ENCODE results near the gene SLC6A3.

Gene SLC6A3

GRCh38 chr5:1414311-1415058 is 30.8 kb downstream of the SLC6A3 start:
- H3K27me3 ChIP-seq (ENCODE audit: control insufficient read depth, insufficient read depth, low read length), result no peaks in the 10 kb centered on the region
- no peak overlapping the region for H3K9ac ChIP-seq
- H3K4me1 ChIP-seq, result no peaks in the 10 kb centered on the region
- H3K4me2 ChIP-seq (ENCODE audit: low read length), result no peak overlapping the region
- no peaks in the 10 kb centered on the region for H3K79me2 ChIP-seq
- no peak overlapping the region for H2AFZ ChIP-seq
- H3K9me3 ChIP-seq (ENCODE audit: control insufficient read depth, low read length), result no peaks in the 10 kb centered on the region
- H3K36me3 ChIP-seq (ENCODE audit: control insufficient read depth, insufficient read depth, low read length), result no peaks in the 10 kb centered on the region
- TF ChIP-seq CTCF (IDR thresholded peaks at IDR 0.05), result no peak
- H3K27ac ChIP-seq, result no peak overlapping the region
- no peak overlapping the region for H3K4me3 ChIP-seq (ENCODE audit: low read depth, low read length)

- H3K4me2 ChIP-seq (ENCODE audit: low read length), result no peak overlapping the region
- H3K9me3 ChIP-seq (ENCODE audit: control insufficient read depth, low read length), result no peaks in the 10 kb centered on the region
- no peak for TF ChIP-seq CTCF (IDR thresholded peaks at IDR 0.05)
- H3K27ac ChIP-seq, result no peak overlapping the region
- H3K4me1 ChIP-seq, result no peaks in the 10 kb centered on the region
- no peak overlapping the region for H3K9ac ChIP-seq
- H3K36me3 ChIP-seq (ENCODE audit: control insufficient read depth, insufficient read depth, low read length), result no peaks in the 10 kb centered on the region
- H3K4me3 ChIP-seq (ENCODE audit: low read depth, low read length), result no peak overlapping the region
- no peaks in the 10 kb centered on the region for H3K27me3 ChIP-seq (ENCODE audit: control insufficient read depth, insufficient read depth, low read length)
- H3K79me2 ChIP-seq, result no peaks in the 10 kb centered on the region
- no peak overlapping the region for H2AFZ ChIP-seq
Observed at GRCh38 chr5:1413611-1414241, 31.5 kb downstream of the SLC6A3 start.

GRCh38 chr5:1413211-1413610 is 32.0 kb downstream of the SLC6A3 start:
- no peaks in the 10 kb centered on the region for H3K36me3 ChIP-seq (ENCODE audit: control insufficient read depth, insufficient read depth, low read length)
- no peak overlapping the region for H3K9ac ChIP-seq
- H3K4me3 ChIP-seq (ENCODE audit: low read depth, low read length), result no peak overlapping the region
- no peaks in the 10 kb centered on the region for H3K79me2 ChIP-seq
- no peak overlapping the region for H3K4me2 ChIP-seq (ENCODE audit: low read length)
- H3K27me3 ChIP-seq (ENCODE audit: control insufficient read depth, insufficient read depth, low read length), result no peaks in the 10 kb centered on the region
- TF ChIP-seq CTCF (IDR thresholded peaks at IDR 0.05), result no peak
- no peak overlapping the region for H3K27ac ChIP-seq
- H3K9me3 ChIP-seq (ENCODE audit: control insufficient read depth, low read length), result no peaks in the 10 kb centered on the region
- no peaks in the 10 kb centered on the region for H3K4me1 ChIP-seq
- H2AFZ ChIP-seq, result no peak overlapping the region

GRCh38 chr5:1412621-1413020 is 32.6 kb downstream of the SLC6A3 start:
- Histone ChIP-seq H3K4me2 (ENCODE audit: low read length) (no peak overlapping the region), H3K9me3 (ENCODE audit: control insufficient read depth, low read length) (no peaks in the 10 kb centered on the region), H2AFZ (no peak overlapping the region), H3K27ac (no peak overlapping the region), H3K27me3 (ENCODE audit: control insufficient read depth, insufficient read depth, low read length) (no peaks in the 10 kb centered on the region), H3K36me3 (ENCODE audit: control insufficient read depth, insufficient read depth, low read length) (no peaks in the 10 kb centered on the region), H3K4me3 (ENCODE audit: low read depth, low read length) (no peak overlapping the region), H3K79me2 (no peaks in the 10 kb centered on the region), H3K9ac (no peak overlapping the region), H3K4me1 (no peaks in the 10 kb centered on the region)
- TF ChIP-seq CTCF (IDR thresholded peaks at IDR 0.05), result no peak

- Histone ChIP-seq H3K79me2 (no peaks in the 10 kb centered on the region), H3K9me3 (ENCODE audit: control insufficient read depth, low read length) (no peaks in the 10 kb centered on the region), H3K4me2 (ENCODE audit: low read length) (no peak overlapping the region), H3K27ac (no peak overlapping the region), H2AFZ (no peak overlapping the region), H3K9ac (no peak overlapping the region), H3K36me3 (ENCODE audit: control insufficient read depth, insufficient read depth, low read length) (no peaks in the 10 kb centered on the region), H3K4me1 (no peaks in the 10 kb centered on the region), H3K27me3 (ENCODE audit: control insufficient read depth, insufficient read depth, low read length) (no peaks in the 10 kb centered on the region), H3K4me3 (ENCODE audit: low read depth, low read length) (no peak overlapping the region)
- no peak for TF ChIP-seq CTCF (IDR thresholded peaks at IDR 0.05)
Observed at GRCh38 chr5:1412163-1412562, 33.1 kb downstream of the SLC6A3 start.

Data from parathyroid adenoma (tissue), 2 donors.